DMS 273 treated with DMSO at 0.1 percent for 48 hours (cell line): ENCODE measurements around the gene CTBP1.

Experiments
- DNase-seq: peaks from one replicate; lab custom pipeline; 2025; lab: John Stamatoyannopoulos, UW

CTBP1 gene

DNA sequence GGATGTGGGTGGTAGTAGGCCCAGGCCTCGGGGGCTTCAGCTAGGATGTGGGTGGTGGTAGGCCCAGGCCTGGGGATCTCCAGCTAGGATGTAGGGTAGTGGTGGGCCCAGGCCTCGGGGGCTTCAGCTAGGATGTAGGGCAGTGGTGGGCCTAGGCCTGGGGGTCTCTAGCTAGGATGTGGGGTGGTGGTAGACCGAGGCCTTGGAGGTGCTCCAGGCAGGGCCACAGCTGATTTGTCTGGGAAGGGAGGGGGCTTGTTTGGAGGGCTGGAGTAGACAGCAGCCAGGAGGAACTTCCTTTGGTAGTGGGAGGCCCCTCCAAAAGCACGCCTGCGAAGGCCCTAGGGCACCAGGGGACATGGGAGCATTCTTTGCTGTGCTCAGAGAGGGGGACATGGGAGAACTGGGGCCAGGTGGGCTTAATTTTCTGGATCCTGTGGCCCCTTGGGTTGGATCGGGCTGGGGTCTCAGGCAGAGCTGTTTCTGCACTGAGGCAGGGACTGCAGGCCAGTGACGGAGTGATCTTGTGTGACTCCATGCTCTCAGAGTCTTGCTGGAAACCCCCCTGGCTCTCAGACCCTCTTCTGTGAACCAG, 73.2 kb downstream of the CTBP1 start:
- no peak for DNase-seq

DNA sequence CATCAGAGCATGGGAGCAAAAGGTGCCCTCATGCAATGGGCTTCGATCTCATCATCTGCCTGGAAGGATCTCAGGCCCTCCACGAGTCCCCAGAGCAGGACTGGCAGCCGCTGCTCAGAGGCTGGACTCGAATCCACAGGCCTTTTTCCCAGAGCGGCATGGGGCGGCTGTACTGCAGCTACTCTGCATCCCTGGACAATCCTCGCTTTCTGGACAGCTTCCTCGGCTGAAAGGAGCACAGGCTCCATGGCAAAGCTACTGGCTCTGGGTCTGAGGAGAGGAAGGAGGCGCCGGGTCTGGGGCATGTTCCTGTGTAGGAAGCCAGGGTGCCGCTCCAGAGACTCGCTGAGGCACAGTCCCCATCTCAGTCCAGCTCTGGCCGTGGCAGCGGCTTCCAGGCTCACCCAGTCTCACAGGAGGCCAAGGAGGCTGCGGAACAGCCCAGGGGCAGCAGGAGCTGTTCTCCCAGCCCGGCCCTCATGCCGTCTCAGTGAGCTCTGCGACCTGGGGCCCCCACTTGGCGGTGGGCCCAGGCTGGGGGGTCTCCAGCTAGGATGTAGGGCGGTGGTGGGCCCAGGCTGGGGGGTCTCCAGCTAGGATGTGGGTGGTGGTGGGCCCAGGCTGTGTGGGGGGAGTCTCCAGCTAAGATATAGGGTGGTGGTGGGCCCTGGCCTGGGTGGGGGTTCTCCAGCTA, 73.8 kb downstream of the CTBP1 start:
- no peak for DNase-seq

DNA sequence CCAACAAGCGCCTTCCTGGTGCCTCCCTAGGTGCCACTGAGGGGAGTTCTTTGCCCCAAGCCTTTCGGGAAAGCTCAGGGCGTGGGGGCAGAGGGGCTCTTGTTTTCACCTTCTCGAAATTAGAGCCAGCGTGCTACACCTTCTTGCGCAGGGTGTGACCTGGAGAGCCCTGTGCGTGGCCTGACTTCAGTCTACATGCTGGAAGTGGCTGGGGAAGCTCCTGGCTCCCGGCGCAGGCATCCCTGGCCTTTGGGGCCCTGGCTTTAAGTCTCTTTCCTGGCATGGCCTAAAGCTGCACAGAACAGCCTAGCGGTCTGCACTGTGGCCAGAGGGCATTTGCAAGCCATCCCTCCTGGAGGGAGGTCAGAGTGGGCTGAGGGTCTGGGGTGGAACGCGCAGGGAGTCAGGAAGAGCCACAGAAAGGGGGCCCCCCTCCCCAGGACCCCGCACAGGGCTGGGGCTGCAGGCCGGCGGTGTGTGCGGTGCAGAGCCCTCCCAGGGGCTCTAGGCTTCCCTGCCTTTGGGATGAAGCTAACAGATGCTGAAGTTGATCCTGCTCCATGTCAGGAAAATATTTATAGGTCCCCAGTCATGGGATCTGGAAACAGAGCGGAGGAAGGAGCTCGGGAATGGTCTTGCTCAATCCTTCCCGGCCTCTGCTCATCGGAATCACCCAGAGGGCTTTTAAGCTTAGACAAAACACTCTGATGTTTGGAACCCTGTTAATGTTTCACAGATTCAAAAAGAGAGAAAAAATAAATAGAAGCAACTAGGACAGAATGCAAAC, 75.8 kb downstream of the CTBP1 start:
- DNase-seq = no peak

DNA sequence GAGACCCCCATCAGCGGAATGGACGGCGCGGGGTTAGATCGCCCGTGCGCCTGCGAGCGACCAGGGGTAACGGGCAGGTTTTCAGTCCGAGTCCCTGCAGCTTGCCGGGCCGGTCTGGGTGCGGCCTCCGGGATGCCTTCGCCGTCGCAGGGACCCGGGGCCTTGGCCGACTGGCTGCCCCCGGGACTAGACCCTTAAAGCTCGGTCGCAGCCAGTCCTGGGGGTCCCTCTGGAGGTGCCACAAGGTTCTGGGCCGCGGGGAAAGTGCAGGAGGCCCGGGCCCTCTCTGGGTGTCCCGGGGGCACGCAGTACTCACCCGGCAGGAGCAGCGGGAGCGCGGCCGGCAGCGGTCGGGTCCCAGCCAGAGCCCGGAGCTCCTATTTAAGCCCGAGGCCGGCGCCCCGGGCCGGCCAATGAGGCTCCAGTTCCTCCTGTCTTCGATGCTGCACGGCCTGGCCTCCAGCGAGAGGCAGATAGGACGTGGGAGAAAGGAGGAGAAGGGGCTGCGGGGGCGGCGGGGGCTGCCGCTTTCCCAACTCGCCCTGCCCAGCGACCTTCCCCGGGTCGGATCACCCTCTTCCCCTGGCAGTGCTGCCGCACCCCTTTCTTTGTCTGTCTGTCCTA, 76.6 kb downstream of the CTBP1 start, which contains the start of gene SPON2:
Gene SPON2, minus strand, starts transcription at position 356 of the 624 bp plus-strand sequence.
- no peak for DNase-seq

DNA sequence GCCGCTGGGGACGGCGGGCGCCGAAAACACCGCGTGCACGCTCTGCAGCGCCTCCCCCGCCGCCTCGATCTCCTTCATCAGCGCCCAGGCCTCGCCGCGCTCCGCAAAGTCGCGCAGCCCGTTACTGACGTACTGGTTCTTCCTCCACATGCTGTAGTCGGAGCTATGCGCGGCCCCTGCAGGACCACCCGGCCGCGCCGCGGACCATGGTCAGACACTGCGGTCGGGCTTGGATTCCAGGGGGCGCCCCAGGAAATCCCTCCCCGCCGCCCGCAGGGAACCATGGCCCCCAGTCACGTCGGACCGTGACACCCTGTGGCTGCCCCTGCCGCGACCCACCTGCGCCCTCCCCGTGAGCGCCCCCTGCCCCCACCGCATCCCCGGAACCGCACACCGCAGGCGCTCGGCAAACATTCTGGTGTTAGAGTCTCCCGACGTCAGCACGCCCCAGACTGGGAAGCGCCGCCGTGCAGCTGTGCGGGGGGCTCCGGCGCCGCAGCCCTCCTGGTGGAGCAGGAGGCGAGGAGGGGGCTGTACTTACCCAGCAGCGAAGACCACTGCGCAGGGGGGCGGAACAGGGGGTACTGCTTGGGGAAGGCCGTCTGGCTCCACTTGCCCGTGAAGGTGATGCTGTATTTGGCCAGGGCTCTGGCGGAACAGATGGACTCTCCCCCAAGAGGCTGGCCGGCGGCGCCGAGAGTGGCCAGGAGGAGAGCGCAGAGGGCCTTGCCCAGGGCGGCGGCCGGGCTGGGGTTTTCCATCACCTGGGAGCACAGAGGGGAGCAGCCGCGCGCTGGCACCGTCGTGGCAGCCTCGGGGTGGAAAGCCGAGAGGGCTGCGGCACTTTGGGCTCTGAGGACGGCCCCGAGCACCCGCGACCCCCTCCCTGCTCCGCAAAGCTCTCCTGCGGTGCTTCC, 77.4 kb downstream of the CTBP1 start:
- DNase-seq = no peak

DNA sequence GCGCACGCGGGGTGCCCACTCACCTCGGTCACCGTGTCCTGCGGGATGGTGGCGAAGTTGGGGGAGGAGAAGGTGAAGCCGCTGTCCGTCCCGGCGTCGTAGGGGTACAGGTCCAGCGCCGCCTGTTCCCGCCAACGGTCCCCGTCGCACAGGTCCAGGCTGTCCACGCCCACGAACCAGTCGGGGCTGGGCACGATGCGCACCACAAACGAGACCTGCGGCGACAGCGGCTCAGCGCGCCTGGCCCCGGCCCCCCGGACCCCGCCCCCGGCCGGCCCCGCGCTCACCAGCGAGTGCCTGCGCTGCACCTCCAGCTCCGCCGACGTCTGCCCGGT, 78.0 kb downstream of the CTBP1 start:
- DNase-seq = no peak

DNA sequence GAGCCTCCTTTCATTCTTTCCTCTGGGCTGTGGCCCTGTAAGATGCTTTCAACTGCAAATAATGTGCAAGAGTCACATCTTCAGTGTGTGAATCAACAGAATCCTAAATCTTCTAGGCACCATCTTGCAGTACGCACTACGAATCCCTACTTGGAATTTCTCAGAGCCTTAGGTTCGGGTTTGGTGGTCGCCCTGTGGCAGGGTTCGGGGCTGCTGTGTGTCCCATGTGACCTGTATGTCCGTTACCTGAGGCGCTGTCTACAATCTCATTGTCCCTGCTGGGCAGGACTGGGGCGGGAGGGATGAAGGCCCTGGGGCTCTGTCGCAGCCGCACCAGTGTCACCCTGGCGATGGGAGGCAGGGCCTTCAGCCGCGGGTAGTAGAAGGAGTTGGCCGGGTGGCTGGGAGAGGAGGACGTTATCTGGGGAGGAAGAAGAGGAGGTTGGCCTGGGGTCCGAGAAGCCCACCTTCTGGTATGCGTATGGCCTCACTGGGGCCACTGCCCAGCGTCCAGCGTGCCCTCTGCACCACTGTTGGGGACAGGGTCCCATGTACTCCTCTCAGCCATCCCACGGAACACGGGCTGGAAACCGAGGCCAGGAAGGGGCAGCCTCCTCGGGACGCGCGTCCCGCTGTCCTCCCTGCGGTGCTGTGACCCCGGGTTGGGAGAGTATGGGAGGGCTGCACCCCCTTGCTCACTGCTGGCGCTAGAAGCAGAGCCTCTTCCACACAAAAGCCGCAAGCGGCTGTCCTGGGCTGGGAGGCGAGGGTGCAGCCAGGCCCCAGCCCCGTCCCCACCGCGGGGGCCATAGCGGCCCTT, 78.6 kb downstream of the CTBP1 start:
- DNase-seq = no peak

DNA sequence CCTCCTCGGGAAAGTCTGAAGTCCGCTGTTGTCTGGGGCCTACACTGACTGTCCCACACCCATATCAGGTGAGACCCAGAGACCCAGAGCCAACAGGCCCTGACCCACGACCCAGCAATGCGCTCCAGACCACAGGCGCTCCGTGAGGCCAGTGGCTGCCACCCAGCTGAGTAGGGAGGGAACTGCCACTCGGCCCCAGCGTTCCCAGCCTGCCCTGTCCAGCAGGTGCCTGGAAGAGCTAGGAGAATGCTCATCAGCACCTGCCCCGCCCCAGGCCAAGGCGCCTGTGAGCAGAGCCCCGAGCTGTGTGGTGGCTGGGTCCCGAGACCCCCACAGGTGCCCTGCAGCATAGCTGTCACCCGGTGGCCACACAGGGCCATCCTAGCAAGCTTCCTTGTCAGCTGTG, 79.2 kb downstream of the CTBP1 start:
- no peak for DNase-seq

DNA sequence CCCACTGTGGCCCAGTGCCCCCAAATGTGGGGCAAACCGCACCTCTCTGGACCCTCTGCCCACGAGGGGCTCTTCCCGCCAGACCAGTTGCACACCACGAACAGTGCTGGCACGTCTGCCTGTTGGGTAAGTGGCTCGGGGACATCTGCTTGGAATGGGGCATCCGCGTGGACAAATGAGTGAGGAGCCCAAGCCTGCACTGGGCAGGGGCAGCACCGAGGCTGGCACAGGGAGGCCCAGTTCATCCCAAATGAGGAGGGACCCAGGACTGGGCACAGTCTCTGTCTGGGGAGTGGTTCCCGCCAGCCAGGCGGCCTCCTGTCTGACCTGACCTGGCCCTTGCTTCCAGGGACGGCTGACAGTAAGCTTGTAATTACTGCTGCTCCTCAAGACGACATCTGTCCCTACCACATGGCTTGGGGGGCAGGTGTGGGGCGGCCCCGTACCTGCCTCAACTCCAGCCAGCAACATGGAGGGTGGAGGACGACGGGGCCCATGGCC, 79.7 kb downstream of the CTBP1 start:
- no peak for DNase-seq

DNA sequence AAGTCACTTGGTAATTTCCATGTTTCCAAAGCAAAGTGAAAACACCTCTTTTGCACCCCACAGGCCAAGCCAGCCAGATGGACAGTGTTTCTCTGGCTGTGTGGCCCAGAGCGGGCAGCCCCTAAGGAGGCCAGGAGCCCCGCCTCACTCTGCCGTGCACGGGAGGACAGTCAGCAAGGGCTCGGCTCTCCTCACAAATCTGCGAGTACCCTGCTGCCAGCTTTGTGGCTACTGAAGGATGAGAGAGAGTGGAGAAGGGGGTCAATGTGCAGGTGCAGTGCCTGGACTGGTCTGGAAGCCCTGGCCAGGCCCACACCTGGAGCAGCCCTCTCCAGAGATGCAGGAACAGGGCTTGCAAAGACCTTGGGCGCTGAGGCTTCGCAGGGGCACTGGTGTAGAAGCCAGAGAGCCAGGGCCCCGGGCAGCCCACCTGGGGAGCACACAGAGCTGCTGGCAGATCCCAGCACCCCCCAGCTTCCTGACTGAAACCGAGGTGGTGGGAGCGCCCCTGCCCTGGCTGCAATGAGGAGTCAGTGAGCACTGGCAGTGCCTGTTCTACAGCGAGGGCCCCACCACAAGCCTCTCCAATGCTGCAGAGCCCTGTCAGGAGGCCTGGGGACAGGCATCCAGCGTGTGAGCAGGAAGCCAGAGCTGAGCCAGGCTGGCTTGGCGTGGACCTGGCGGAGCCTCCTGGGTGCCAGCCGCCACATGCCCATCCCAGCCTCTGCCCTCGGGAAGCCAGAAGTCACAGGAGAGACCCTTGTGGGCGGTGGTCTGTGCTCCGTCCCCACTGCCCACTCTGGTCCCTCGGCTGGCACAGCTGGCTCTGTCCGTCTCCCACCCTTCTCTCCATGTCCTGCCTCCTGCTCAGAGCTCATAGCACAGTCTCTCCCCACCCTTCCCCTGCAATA, 80.5 kb downstream of the CTBP1 start:
- no peak for DNase-seq

DNA sequence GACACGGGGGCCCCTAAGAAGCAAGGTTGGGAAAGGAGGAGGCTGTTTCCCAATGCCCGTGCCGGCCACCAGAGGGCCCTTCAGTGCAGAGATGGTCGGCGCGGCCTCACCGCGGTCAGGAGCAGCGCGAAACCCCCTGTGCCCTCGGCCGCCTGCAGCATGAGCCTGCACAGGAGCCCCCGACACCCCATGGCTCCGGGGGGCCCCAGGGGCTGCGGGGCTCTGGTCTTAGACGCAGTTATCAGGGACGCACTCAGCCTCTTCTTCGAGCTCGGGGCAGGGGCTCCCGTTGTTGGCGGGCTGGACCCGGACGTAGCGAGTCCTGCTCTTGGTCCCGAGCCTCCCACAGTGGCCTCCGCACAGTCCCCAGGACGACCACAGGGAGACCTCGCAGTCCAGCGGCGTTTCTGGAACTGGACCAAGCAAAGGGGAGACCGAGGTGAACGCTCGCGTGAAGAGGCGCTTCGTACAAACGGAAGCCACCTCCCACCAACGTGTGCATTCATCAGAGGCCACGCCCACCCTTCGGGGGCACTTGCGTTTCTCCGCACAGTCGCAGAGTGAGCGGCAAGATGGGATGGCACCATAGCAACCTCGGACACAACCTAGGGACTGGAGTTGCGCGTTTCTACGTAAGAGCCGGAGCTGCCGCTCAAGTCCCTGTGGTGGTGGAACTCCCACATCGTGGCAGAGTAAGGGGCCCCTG, 81.5 kb downstream of the CTBP1 start:
- no peak for DNase-seq

DNA sequence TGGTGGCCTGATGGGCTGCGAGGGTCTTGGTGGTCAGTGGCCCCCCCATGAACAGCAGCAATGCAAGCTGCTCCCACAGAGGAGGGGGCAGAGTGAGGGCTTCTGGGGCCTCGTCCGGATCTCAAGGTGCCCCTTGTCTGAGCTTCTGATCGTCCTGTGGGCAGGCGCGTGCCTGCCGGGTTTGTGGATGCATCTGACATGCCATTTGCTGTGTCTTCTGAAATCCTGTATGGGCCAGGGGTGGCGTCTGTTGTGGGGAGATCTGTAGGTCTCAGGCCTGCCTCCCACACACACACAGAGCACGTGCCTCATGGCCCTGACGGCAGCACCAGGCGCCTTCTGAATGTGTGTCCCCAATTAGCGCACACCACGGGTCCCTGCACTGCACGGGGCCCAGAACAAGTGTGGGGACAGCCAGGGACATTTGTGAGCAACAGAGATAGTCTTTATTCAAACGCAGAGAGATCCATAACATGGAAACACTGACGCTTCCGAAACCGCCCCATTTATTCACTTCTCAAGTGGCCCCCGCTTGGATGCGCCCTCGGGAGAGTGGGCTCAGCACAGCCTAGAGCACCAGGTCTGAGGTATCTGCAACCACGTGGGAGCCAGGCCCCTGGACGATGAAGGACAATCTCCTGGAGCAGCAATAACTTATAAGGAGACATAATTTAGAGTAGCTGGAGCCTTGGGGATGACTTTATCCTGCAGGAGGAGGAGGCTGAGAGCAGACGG, 82.3 kb downstream of the CTBP1 start:
- DNase-seq = no peak

DNA sequence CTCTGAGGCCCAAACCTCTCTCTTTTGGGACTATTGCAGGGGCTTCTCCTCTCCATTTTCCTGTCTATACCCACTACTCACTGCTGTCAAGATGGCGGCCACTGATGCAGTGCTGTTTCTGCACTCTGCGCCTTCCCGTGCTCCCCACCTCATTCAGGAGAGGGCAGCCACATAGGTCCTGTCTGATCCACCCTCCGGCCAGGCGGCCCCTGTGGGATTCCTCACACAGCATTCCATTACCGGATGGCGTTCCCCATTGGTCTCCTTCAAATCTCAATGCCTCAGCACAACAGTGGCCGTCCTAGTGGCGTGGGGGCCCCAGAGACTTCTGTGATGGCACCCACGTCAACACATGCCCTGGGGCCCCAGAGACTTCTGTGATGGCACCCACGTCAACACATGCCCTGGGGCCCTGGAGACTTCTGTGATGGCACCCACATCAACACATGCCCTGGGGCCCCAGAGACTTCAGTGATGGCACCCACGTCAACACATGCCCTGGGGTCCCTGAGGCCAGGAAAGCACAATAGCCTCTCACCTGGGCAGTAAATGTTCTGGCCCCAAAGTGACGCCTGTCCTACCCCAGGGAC, 83.9 kb downstream of the CTBP1 start:
- DNase-seq = no peak

DNA sequence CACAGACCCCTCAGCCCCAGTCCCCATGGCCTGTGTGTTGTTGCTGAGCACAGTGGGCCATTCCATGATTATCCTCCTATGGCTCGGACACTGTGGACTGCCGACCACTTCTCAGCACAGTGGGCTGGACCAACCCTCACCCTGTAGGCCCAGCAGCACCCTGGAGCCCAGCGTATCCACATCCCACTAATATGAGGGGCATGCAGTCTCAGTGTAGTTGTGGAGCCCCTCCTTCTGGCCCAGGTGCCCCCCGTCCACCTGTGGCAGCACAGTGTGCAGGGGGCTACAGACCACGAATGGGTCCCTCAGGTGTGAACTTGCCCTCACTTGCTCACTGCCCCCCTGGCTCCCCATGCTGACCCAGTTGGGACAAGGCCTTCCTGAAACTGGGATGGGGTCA, 84.5 kb downstream of the CTBP1 start:
- no peak for DNase-seq

DNA sequence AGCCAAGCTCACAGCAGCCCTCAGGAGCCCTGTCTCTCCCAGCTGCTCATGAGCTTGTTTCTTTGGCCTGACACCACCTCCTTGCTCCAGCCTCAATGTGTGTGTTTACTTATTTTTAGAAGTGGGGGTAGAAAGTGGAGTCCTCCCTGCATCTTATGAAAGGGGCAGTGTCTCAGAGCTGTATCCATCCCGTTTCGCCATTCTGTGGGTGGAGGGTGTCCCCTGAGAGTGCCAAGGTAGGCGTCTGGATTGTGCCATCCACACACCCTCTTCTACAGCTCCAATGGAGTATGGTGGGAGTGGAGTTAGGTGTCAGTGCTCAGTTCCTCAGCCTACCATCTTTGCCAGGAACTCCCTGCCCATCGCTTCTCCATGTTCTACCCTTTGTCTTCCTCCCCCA, 84.9 kb downstream of the CTBP1 start:
- no peak for DNase-seq
